Suprapubic skin (tissue), 4 donors: Measurements from ENCODE around the gene CBX6. TPM values are rescaled to one million over a fixed set of nuclear protein-coding genes. Genes with fewer than 3 reads are reported as not detected.

Experiments used
- DNase-seq, 2 donors: peaks; one replicate each; pipeline ENCODE4 v3.0.0-alpha.2; 2019; ENCODE audit warnings: low spot score in 2 of 2
- H3K27ac ChIP-seq: fragments of 200-600 bp; sonication (generic); one replicate; pipeline ENCODE4 v1.5.1; 2019
- H3K27me3 ChIP-seq: fragments of 200-600 bp; sonication (generic); one replicate; pipeline ENCODE4 v1.5.1; 2019
- H3K36me3 ChIP-seq: fragments of 200-600 bp; sonication (generic); one replicate; pipeline ENCODE4 v1.5.1; 2019
- H3K4me1 ChIP-seq: fragments of 200-600 bp; sonication (generic); one replicate; pipeline ENCODE4 v1.5.1; 2019
- H3K4me3 ChIP-seq: fragments of 200-600 bp; sonication (generic); one replicate; pipeline ENCODE4 v1.5.1; 2019; ENCODE audit warnings: mild to moderate bottlenecking
- H3K9me3 ChIP-seq: fragments of 200-600 bp; sonication (generic); one replicate; pipeline ENCODE4 v1.5.1; 2019
- EP300 ChIP-seq: sonication (generic); formaldehyde crosslinking; IDR thresholded peaks from one replicate; pipeline ENCODE4 v1.6.1; 2017; ENCODE audit warnings: antibody characterized with exemption
- POLR2A ChIP-seq, 2 donors: fragments of 450-650 bp; IDR thresholded peaks; one replicate each; pipeline ENCODE4 v1.6.1; 2017; ENCODE audit warnings: antibody characterized with exemption in 2 of 2, mild to moderate bottlenecking in 2 of 2, moderate library complexity in 2 of 2
- POLR2AphosphoS5 ChIP-seq, 3 donors: sonication (generic); formaldehyde crosslinking; IDR thresholded peaks; one replicate each; pipeline ENCODE4 v1.6.1; 2017; ENCODE audit warnings: antibody characterized with exemption in 3 of 3
- WGBS: methylation state at CpG from one replicate; pipeline ENCODE4 v1.1.5; 2018; 5-methylcytosine and 5-hydroxymethylcytosine counted together
- total RNA-seq, 4 donors: library from RNA; depleted of rRNA; stranded (reverse); fragments of >200 nt; gene quantifications; one replicate each; pipeline ENCODE4 v1.1.0, GENCODE V29; 2016
- TF ChIP-seq, protein P1 (sequence below), 2 donors: fragments of 200-600 bp in 1 of 2; fragments of 450-650 bp in 1 of 2; sonication (generic) in 1 of 2; IDR thresholded peaks; one replicate each; pipeline ENCODE4 v1.5.1; 2016 to 2019; ENCODE audit warnings: antibody characterized with exemption in 2 of 2, mild to moderate bottlenecking in 1 of 2, moderate library complexity in 1 of 2

Gene CBX6
- total RNA-seq, 4 donors from 2014 or later: 11.5 to 31.4 (median 22.1) TPM

DNA sequence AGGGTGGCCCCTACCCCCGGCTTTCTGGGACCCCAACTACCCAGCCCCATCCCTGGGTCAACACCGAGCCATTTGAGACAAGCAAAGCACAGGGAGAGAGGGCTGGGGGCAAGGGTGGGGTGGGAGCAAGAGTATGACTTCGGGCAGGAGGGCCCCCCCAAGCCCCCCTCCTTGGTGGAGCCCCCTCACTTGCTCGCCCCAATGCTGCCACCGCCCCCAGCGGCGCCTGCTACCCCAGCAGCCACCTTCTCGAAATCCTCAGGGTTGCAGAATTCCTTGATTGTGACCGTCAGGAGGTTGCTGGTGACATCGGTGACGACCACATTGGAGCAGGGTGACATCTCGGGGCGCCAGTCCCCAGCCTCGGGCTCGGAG, 6.0 kb downstream of the CBX6 start:
- WGBS: 79% methylated on average over 4 of the region's 15 CpGs

DNA sequence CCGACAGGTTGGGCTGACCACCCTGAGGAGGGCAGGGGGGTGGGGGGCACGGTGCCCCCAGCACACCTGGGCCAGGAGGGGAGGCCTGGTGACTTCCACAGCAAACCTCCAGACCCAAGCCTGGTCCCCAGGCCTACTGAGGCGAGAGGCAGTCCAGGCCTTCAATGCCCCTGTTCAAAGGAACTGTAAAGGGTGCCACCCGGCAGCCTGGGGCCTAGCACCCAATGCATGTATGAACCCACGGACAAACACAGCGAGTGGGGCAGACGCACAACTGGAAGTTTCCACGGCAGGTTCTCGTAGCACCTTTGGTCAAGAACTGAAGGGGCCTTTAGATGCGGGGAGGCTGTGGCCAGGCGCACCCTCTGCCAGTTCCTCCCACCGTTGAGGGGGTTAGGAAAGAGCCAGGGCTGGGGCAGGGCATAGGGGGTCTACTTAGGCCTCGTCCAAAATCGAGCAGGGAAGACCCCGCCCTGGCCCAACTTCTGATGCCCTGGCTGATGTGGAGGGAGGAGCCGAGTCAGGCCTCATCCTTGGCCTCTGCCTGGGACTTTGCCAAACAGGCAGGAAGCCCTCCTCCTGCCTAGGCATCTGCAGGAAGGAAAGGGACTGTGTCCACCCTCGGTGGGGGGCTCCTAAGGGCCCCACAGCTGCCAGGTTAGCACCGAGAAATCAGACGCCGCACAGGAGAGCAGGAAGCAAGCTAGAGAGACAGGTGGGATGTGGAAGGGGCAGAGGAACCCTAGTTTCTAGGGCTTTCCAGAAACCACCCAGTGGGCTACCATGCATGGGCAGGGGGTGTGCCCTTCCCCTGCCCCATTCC, 6.6 kb downstream of the CBX6 start:
- H3K27me3 ChIP-seq: no peaks in the 10 kb centered on the region
- H3K27ac ChIP-seq: peak overlapping the region; percentile 62
- WGBS: 82% methylated on average over 17 of the region's 20 CpGs
- peaks cover 16% of the 10 kb centered on the region for H3K36me3 ChIP-seq
- H3K4me3 ChIP-seq: peak overlapping the region; percentile 17
- peaks cover 51% of the 10 kb centered on the region for H3K4me1 ChIP-seq
- peak in 1 of 2 donors; percentile 62 for DNase-seq
- TF ChIP-seq POLR2AphosphoS5 (IDR thresholded peaks at IDR 0.05) (no peak), EP300 (no peak), POLR2A (IDR thresholded peaks at IDR 0.05) (no peak)
- TF ChIP-seq, protein P1, sequence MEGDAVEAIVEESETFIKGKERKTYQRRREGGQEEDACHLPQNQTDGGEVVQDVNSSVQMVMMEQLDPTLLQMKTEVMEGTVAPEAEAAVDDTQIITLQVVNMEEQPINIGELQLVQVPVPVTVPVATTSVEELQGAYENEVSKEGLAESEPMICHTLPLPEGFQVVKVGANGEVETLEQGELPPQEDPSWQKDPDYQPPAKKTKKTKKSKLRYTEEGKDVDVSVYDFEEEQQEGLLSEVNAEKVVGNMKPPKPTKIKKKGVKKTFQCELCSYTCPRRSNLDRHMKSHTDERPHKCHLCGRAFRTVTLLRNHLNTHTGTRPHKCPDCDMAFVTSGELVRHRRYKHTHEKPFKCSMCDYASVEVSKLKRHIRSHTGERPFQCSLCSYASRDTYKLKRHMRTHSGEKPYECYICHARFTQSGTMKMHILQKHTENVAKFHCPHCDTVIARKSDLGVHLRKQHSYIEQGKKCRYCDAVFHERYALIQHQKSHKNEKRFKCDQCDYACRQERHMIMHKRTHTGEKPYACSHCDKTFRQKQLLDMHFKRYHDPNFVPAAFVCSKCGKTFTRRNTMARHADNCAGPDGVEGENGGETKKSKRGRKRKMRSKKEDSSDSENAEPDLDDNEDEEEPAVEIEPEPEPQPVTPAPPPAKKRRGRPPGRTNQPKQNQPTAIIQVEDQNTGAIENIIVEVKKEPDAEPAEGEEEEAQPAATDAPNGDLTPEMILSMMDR (IDR thresholded peaks at IDR 0.05): no peak
- H3K9me3 ChIP-seq: no peaks in the 10 kb centered on the region

More for the DNA sequence above, 6.0 kb downstream of the CBX6 start:
- Histone ChIP-seq H3K4me3 (no peak overlapping the region), H3K27ac (no peak overlapping the region), H3K4me1 (peaks cover 57% of the 10 kb centered on the region), H3K9me3 (no peaks in the 10 kb centered on the region), H3K27me3 (no peaks in the 10 kb centered on the region), H3K36me3 (peaks cover 16% of the 10 kb centered on the region)
- TF ChIP-seq EP300 (no peak), POLR2AphosphoS5 (IDR thresholded peaks at IDR 0.05) (no peak), POLR2A (IDR thresholded peaks at IDR 0.05) (no peak)
- TF ChIP-seq, protein P1 (IDR thresholded peaks at IDR 0.05): no peak
- DNase-seq: peak; percentile 54 to 76

DNA sequence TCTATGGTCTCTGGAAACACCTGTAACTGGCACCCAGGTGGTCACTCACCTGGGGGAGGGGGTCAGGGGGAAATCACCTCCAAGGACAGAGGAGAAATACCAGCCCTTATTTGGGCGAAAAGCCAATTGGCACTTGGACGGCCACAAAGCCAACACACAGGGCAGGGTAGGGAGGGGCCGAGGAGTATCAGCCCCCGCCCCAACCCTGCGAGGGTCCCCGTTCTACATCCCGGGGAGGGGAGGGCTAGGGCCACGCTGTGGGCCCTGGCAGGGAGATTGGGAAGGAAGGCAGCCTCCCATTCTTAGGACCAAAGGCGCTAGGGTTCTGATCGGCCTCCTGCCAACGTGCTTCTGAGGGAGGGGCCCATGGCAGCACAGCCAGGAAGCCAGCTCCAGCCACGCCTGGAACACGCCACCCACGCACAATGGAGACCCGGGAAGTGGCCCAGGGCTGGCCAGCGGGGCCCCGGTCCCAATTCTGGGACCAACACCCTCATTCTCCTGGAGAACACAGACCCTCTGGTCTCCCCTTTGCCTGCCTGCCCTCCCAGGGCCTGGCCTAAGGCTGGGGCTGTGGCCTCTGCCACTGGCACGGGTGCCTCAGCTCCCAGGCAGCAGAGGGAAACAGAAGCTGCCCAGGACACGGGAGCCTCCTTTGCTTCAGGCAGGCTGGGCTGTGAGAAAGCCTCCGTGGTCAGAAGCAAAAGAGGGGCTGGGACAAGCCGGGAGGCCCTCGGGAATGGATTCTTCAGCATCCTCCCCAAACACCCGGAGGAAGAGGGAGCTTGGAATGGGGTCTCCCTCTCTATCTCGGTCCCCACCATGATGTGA, 7.4 kb downstream of the CBX6 start:
- peak overlapping the region; percentile 17 for H3K4me3 ChIP-seq
- H3K36me3 ChIP-seq: peaks cover 16% of the 10 kb centered on the region
- H3K27ac ChIP-seq: peak overlapping the region; percentile 62
- H3K4me1 ChIP-seq: peaks cover 42% of the 10 kb centered on the region
- no peak for TF ChIP-seq POLR2AphosphoS5 (IDR thresholded peaks at IDR 0.05)
- TF ChIP-seq, protein P1 (IDR thresholded peaks at IDR 0.05): no peak
- TF ChIP-seq EP300: no peak
- TF ChIP-seq POLR2A (IDR thresholded peaks at IDR 0.05): no peak
- peak in 1 of 2 donors; percentile 64 for DNase-seq
- H3K27me3 ChIP-seq: no peaks in the 10 kb centered on the region
- WGBS: 43% methylated on average over 11 of the region's 24 CpGs
- no peaks in the 10 kb centered on the region for H3K9me3 ChIP-seq

DNA sequence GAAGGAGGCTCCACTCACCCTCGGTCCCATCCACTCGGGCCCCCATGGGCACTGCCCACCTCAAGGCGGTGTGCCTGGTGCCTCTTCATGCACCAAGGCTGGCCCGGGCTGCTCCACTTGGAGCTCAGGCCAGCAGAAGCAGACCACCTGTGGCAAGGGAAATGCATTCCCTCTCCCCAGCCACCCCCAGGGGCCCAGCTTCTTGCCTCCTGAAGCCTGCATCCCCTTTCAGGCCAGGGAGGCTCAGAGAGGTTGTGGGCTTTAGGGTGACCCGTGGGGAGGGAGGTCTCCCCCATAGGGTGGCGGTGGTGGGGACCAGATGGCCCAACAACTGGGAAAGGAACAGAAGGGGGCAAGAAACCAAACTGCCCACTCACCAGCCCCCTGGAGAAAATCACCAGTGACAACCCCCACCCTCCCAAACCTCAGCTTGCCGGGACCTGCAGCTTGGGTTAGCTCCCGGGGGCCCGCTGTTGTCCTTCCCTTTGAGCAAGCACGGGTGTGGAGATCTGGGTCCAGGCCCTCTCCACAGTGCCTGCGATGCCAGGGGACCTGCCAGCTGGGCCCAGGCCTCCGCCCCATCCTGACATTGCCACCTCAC, 8.4 kb downstream of the CBX6 start:
- 75% methylated on average over 11 of the region's 12 CpGs for WGBS
- H3K27ac ChIP-seq: no peak overlapping the region
- H3K36me3 ChIP-seq: peaks cover 16% of the 10 kb centered on the region
- no peaks in the 10 kb centered on the region for H3K27me3 ChIP-seq
- no peak overlapping the region for H3K4me3 ChIP-seq
- DNase-seq: peak in 1 of 2 donors; percentile 56
- peaks cover 33% of the 10 kb centered on the region for H3K4me1 ChIP-seq
- TF ChIP-seq, protein P1 (IDR thresholded peaks at IDR 0.05): no peak
- TF ChIP-seq POLR2AphosphoS5 (IDR thresholded peaks at IDR 0.05) (no peak), EP300 (no peak), POLR2A (IDR thresholded peaks at IDR 0.05) (no peak)
- H3K9me3 ChIP-seq: no peaks in the 10 kb centered on the region
